ENCODE data around the gene ABCC10. TPM values are rescaled to one million over a fixed set of nuclear protein-coding genes. Genes with fewer than 3 reads are reported as not detected.
A peak's percentile ranks its signal among the peaks of the same experiment; 100 is the strongest.

ABCC10 gene, protein sequence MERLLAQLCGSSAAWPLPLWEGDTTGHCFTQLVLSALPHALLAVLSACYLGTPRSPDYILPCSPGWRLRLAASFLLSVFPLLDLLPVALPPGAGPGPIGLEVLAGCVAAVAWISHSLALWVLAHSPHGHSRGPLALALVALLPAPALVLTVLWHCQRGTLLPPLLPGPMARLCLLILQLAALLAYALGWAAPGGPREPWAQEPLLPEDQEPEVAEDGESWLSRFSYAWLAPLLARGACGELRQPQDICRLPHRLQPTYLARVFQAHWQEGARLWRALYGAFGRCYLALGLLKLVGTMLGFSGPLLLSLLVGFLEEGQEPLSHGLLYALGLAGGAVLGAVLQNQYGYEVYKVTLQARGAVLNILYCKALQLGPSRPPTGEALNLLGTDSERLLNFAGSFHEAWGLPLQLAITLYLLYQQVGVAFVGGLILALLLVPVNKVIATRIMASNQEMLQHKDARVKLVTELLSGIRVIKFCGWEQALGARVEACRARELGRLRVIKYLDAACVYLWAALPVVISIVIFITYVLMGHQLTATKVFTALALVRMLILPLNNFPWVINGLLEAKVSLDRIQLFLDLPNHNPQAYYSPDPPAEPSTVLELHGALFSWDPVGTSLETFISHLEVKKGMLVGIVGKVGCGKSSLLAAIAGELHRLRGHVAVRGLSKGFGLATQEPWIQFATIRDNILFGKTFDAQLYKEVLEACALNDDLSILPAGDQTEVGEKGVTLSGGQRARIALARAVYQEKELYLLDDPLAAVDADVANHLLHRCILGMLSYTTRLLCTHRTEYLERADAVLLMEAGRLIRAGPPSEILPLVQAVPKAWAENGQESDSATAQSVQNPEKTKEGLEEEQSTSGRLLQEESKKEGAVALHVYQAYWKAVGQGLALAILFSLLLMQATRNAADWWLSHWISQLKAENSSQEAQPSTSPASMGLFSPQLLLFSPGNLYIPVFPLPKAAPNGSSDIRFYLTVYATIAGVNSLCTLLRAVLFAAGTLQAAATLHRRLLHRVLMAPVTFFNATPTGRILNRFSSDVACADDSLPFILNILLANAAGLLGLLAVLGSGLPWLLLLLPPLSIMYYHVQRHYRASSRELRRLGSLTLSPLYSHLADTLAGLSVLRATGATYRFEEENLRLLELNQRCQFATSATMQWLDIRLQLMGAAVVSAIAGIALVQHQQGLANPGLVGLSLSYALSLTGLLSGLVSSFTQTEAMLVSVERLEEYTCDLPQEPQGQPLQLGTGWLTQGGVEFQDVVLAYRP (N-terminal part only)
- 16.9 TPM for total RNA-seq (2013)
- polyA plus RNA-seq (10 to 100 TPM in 2 of 3 donors, 1 to 10 TPM in 1; 7.6 to 32.8 (median 10.2) TPM), polyA minus RNA-seq (21.1 and 25.1 TPM in 2 replicates), total RNA-seq (7.8 to 33.1 (median 15.2) reads per million in 11 experiments)

DNA sequence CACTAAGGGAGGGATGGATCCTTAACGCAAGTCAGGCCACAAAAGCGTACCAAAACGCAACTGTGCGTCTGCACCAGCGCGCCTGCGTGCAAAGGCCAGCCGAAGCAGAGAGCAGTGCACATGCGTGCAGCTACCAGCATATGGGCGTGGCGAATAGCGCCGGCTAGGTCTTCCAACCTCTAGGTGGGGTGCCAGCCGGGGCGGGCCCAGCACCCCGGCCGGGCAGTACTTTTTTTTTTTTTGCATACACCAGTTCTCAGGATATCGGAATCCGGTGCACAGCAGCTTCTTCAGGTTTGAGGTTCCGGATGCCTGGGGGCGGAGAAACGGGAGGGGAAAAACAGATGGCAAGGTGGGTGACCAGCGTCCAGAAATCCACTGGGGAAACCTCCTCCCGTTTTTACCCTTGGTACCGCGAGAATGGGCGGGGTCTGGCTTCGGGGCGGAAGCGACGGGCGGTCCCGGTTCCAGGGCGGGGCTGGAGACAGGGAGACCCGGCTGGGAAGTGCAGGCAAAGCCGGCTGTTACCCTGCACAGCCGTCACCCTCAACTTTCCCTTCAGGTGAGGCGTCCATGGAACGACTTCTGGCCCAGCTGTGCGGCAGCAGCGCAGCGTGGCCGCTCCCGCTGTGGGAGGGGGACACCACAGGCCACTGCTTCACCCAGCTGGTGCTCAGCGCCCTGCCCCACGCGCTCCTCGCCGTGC lies at the start of gene ABCC10:
Gene ABCC10 (plus strand): TSS at position 136 of the 706 bp plus-strand sequence. CDS start 438 bp downstream, at position 574.
- WGBS (ENCODE audit: insufficient coverage): under 1% methylated on average over 47 of the region's 49 CpGs
- H3K27ac ChIP-seq (ENCODE audit: low read depth in 1 of 2, low read length in 2 of 2): peak within 1 kb of the TSS; percentile 76 to 93
- Mint-ChIP-seq H3K36me3 (peaks cover 10 to 22% of the 10 kb centered on the region in 2 donors), H3K27me3 (ENCODE audit: low read depth in 3 of 3) (peaks cover 0 to 15% (median 0%) of the 10 kb centered on the region in 3 donors), H3K9me3 (peaks cover 0 to 4% (median 3%) of the 10 kb centered on the region in 7 donors), H3K4me1 (peaks cover 18% of the 10 kb centered on the region), H3K27ac (peak within 1 kb of the TSS; percentile 94 to 99 (median 98)), H3K4me3 (peak within 1 kb of the TSS; percentile 92 to 95)
- intact Hi-C loops (cut with micrococcal nuclease): loop anchor here (5.0 kb wide), 1 partner anchor 60 kb away; the partner anchor contains the start of gene ZNF318 (in 2 of the 2)
- H3K4me1 ChIP-seq (ENCODE audit: control insufficient read depth in 1 of 2, insufficient read depth in 2 of 2, low read length in 2 of 2): peaks cover 16 to 21% of the 10 kb centered on the region in 2 donors
- H3K79me2 ChIP-seq (ENCODE audit: insufficient read depth, low read length): peaks cover 23% of the 10 kb centered on the region
- H3K4me2 ChIP-seq (replicated peaks; ENCODE audit: extremely low read depth, low read length, poor library complexity, severe bottlenecking): peak within 1 kb of the TSS; percentile 82
- peaks cover 12 to 20% of the 10 kb centered on the region in 2 donors for H3K36me3 ChIP-seq (replicated peaks in 1 of 2; ENCODE audit: control insufficient read depth in 1 of 2, insufficient read depth in 2 of 2, low read length in 2 of 2)
- peak within 1 kb of the TSS; percentile 93 for H2AFZ ChIP-seq (ENCODE audit: insufficient read depth, low read depth, low read length, poor library complexity, severe bottlenecking)
- DNase-seq: peak; percentile 91 to 97 (median 94)
- H3K9me3 ChIP-seq (replicated peaks in 1 of 2; ENCODE audit: control insufficient read depth in 1 of 2, insufficient read depth in 1 of 2, low read length in 2 of 2): no peaks in the 10 kb centered on the region
- peaks cover 0 to 4% of the 10 kb centered on the region in 2 donors for H3K27me3 ChIP-seq (ENCODE audit: control insufficient read depth in 2 of 2, insufficient read depth in 2 of 2, low read length in 2 of 2)
- TF ChIP-seq, protein P1, sequence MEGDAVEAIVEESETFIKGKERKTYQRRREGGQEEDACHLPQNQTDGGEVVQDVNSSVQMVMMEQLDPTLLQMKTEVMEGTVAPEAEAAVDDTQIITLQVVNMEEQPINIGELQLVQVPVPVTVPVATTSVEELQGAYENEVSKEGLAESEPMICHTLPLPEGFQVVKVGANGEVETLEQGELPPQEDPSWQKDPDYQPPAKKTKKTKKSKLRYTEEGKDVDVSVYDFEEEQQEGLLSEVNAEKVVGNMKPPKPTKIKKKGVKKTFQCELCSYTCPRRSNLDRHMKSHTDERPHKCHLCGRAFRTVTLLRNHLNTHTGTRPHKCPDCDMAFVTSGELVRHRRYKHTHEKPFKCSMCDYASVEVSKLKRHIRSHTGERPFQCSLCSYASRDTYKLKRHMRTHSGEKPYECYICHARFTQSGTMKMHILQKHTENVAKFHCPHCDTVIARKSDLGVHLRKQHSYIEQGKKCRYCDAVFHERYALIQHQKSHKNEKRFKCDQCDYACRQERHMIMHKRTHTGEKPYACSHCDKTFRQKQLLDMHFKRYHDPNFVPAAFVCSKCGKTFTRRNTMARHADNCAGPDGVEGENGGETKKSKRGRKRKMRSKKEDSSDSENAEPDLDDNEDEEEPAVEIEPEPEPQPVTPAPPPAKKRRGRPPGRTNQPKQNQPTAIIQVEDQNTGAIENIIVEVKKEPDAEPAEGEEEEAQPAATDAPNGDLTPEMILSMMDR (IDR thresholded peaks at IDR 0.05): peak; percentile 28
- peak within 1 kb of the TSS; percentile 74 to 88 (median 86) for H3K4me3 ChIP-seq (replicated peaks in 1 of 3; ENCODE audit: low read depth in 2 of 3, low read length in 3 of 3)
- peak within 1 kb of the TSS; percentile 87 for H3K9ac ChIP-seq (ENCODE audit: insufficient read depth, low read length, poor library complexity, severe bottlenecking)
- no peaks in the 10 kb centered on the region for H4K20me1 ChIP-seq (ENCODE audit: insufficient read depth, low read length)
